Measurements from ENCODE around the gene CXCL9.
"Not testable (repeated sequence)": the region's sequence is repeated elsewhere in the genome, so short reads cannot be mapped to it uniquely, and the experiment has no call there.

CXCL9 gene

DNA sequence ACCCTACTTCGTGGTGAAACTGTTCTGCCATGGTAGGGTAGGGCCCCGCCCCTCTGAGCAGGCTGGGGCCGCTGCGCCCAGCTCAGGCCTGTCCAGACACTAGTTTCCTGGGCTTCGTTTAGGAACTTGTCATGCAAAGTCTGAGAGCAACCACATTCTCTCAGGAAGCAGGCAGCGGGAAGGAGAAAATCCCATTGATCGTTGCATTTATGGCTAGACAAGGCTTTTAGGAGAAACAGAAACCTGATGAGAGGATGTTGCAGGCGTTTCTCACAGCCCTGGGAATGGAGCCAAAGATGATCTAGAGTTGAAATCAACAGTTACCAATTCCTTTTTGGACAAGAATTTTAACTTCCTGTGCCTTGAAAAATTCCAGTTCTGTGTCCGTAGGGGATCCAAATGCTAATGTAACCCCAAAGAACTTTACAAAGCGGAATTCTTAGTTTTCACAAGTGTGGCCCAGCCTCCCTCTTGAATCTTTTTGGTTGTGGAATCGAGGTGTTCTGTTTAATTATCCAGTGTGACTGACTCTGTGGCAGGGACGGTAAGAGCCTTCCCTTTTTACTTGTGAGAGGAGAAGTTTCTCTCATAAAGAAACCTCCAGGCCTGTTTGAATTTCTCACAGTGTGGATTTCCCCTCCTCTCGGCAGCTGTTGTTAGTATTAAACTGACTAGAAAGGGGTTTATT, 4.5 kb upstream of the CXCL9 start:
- no peak for DNase-seq

DNA sequence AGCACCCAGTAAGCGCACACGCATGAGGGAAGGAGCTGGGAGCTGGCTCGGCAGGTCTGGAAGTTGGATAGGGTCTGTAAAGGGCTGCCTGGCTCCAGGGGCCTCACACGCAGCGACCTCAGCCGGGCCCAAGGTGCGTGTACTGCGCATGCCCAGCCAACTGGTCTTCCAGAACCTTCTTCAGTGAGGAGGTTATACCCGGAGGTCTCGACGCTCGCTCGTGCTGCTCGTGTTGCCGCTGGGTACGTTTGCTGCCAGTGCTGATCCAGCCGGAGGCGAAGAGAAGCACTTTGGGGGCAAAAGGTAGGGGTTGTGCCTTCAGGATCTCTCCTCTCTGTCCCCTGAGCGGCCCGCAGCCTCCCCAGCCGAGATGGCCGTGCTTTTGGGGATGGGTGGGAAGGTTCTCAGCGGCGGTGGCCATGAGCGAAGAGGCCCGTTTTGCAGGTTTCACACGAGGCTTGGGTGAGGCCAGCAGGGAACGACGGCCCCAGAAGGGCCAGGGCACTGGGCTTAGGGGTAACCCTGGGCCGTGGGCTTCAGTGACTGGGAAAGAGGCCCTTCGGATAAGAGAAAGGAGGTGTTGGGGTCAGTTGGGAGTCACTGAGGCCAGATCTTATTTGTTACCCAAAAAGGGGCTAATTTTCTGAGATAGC, 3.8 kb upstream of the CXCL9 start:
- no peak for DNase-seq

- DNase-seq: no peak
These were observed 3.3 kb upstream of the CXCL9 start for GRCh38 chr4:76010576-76010975.

GRCh38 chr4:76009311-76009710, 2.0 kb upstream of the CXCL9 start:
- DNase-seq: no peak

- no peak for DNase-seq
These were observed 3.7 kb downstream of the CXCL9 start for GRCh38 chr4:76003620-76004019.

DNA sequence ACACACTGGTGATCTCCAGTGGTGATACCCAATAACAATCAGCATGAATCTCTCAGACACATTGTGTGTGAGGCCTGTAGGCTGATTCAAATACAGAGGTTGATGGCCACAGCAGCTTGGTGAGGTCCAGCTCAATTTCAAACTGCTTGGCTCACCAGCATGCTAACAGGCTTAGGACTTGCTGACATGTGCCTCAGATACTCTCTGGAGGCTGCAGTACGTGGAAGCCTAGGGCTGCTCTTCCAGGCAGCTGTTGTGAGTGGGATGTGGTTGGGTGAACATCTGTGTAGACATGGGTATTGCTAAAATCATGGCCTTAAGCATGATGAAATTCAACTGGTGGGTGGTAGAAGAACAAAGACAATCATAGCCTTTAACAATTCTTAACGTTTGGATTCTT, 4.3 kb downstream of the CXCL9 start:
- DNase-seq: no peak

- no peak for DNase-seq
These were observed 5.1 kb downstream of the CXCL9 start for GRCh38 chr4:76002176-76002575.

GRCh38 chr4:76001700-76002099, 5.6 kb downstream of the CXCL9 start:
- DNase-seq: no peak

DNA sequence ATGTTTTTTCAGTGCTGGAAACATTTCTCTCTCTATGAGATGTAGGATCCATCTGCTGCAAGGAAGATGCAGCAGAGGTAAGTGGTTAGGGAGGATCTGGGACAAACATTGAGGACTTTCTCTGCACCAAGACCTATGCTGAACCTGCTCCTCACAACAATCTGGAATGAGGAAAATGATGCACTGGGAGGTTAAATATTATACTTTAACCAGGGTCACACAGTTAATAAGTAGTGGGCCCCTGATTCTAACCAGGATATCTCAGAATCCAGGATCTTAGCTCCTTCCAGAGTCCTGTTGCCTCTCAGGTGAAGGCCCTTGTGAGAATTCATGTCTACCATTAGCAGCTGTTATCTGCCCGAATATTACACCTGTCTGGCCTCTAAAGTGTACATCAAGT, 7.0 kb downstream of the CXCL9 start:
- DNase-seq: no peak

DNA sequence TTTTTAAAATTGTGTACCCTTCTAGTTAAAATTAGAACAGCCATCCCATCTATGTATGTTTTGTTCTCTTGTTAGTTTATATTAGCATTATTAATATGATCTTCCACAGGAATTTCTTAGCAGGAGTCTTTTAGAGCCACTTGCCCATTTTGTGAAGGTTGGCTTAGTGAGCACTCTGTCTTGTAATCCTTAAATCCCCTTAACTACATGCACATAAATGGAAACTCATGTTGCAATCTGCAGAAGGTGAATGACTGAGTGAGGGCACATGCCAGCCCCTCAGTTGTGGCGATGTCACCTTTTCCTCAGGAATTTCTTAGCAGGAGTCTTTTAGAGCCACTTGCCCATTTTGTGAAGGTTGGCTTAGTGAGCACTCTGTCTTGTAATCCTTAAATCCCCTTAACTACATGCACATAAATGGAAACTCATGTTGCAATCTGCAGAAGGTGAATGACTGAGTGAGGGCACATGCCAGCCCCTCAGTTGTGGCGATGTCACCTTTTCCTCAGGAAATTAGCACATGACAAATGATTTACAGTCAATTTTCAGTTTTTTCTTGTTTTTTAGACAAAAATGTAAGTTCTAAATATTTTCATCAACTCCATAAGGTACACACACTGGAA, 8.7 kb downstream of the CXCL9 start:
- not testable (repeated sequence) for DNase-seq

DNA sequence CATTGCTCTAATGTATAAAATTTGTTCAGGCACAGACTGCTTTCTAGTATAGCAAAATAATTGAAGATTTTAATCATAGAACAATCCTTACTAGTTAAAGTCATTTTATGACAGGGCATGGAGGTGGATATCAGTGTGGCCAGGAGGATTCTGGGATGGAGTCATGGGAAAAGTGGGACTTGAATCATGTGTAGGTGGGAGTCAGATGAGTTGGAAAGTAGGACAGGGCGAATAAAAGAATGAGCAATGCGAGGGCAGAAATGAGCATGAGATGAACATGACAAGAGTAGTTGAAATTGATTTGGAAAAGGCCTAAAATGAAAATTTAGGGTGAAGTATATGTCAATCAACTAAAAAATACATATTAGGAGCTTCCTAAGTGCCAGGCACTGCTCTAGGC, 9.4 kb downstream of the CXCL9 start:
- no peak for DNase-seq

GRCh38 chr4:75997081-75997480, 10.2 kb downstream of the CXCL9 start:
- DNase-seq: no peak

DNA sequence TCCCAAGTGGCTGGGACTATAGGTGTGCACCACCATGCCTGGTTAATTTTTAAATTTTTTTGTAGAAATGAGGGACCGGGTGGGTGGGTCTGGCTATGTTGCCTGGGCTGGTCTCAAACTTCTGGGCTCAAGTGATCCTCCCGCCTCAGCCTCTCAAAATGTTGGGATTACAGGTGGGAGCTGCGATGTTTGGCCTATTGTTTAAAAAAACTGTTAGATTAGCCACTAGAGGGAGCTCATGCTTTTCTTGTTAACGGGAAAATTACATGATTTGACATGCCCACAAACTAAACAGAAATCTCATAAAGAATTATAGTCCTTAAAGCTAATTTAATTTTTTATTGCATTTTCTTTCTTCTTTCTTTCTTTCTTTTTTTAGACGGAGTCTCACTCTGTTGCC, 11.6 kb downstream of the CXCL9 start:
- no peak for DNase-seq

DNA sequence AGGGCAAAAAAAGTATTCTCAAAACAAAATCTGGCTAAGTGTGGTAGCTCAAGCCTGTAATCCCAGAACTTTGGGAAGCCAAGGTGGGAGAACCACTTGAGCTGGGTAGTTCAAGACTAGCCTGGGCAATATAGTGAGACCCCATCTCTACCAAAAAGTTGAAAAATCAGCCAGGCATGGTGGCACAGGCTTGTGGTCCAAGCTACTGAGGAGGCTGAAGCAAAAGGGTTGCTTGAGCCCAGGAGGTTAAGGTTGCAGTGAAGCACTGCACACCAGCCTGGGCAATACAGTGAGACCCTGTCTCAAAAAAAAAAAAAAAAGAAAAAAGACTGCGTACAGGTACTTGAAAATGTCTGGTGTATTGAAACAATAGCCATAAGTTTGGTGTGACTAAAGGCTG, 14.8 kb downstream of the CXCL9 start:
- DNase-seq: no peak

GRCh38 chr4:75989846-75990528, 17.3 kb downstream of the CXCL9 start:
- DNase-seq: no peak

DNA sequence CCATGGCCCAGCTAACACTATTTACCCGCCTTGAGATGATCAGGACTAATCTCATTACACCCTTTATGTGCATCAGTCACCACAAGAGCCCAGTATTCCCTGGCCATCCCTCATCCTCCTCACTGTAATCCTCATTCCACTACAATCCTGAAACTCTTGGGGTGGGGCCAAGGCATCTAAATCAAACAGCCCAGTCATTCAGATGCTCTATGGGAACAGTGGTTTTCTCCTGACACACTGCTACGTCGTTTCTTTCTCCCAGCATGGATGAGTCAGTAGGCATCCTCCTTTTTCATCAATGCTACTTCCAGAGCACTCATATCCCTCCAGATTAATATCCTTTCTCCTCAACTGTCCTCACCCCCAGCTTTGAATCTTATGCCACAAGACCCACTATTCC, 22.2 kb downstream of the CXCL9 start:
- no peak for DNase-seq

DNA sequence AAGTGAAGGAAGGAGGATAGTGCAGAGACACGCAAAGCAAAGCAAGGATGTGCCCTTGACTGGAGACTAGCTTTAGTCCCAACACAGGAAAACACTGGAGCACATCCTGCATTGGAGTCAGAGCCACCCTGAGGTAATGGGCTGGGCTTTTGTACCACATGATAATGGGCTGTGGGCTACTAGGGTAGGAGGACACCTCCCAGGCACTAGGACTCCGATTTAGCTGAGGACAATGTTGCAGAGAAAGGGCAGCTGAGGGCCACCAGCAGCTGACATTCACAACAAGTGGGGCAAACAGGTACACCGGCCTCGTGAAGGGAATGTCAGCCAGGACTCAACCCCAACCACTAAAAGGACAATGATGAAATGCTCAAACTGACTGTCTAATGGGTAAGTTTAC, 26.7 kb downstream of the CXCL9 start:
- DNase-seq: no peak

DNA sequence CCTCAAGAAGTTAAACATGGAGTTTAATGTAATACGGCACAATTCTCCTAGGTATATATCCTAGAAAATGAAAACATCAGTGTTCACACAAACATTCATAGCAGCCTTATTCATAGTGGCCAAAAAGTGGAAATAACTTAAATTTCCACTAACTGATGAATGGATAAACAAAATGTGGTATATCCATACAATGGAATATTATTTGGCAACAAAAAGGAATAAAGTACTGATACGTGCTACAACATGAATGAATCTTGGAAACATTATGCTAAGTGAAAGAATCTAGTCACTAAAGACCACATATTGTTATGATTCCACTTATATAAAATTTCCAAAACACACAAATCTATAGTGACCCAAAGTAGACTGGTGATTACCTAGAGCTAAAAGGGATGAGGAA, 31.1 kb downstream of the CXCL9 start:
- no peak for DNase-seq

GRCh38 chr4:75973766-75974165, 33.5 kb downstream of the CXCL9 start:
- DNase-seq: no peak

DNA sequence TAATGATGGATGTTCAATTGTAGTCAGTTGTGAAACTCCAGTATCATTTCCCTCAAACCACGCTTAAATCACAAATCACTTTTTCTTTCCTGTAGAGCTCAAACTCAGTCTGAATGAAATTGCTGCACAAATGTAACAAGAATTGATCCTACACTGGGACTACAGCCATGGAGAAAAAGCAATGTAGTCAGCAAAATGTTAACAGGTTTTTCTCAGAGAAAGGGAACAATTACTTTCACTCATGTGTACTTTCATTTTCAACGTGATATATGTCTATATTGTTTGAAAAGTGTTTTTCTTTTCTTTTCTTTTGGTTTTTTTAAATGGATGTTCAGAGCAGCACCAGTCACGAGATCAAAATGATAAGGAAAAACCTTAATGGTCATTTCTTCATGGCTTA, 39.2 kb downstream of the CXCL9 start:
- no peak for DNase-seq

DNA sequence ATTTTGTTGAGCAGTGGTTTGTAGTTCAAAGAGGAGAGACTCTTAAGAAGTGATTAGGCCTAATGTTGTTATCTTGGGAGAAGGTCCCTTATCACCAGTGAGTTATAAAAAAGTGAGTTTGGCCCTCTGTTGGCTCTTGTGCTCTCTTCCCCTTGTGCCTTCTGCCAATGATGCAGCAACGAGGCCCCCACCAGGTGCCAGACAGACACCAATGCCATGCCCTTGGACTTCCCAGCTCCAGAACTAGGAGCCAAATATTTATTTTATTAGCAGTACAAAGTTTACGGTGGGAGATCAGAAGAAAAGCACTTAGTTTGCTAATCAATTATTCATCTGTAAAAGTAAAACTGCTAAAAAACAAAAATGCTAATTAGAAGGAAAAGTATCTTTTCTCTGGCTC, 43.8 kb downstream of the CXCL9 start:
- no peak for DNase-seq

DNA sequence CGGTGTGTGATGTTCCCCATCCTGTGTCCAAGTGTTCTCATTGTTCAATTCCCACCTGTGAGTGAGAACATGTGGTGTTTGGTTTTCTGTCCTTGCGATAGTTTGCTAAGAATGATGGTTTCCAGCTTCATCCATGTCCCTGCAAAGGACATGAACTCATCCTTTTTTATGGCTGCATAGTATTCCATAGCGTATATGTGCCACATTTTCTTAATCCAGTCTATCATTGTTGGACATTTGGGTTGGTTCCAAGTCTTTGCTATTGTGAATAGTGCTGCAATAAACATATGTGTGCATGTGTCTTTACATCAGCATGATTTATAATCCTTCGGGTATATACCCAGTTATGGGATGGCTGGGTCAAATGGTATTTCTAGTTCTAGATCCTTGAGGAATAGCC, 45.2 kb downstream of the CXCL9 start:
- DNase-seq: not testable (repeated sequence)

- not testable (repeated sequence) for DNase-seq
These were observed 48.8 kb downstream of the CXCL9 start for GRCh38 chr4:75958546-75958945.

DNA sequence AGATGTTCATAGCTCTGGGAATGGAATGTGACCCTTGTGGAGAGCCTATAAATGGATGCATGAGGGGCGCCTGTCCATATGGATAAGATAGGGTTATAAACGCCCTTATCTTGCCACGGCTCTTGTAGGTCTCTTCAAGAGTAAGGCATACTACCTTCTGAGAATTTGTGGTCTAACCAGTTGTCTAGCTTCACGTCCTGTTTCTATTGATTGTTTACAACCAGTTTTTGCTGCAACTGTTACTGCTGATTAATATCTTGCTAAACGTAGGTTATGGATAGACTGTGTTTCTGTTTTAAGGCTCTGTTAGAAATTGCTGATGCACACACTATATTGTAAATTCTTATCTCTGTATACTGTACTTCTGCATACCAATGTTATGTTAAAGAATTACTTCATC, 52.5 kb downstream of the CXCL9 start:
- DNase-seq: not testable (repeated sequence)

Data from activated effector memory CD4-positive, alpha-beta T cell treated with Interleukin-2 at 50 U/mL for 16 hours (primary cell).